ENCODE results near the gene UBAC1. TPM values are rescaled to one million over a fixed set of nuclear protein-coding genes. Genes with fewer than 3 reads are reported as not detected.

UBAC1 gene
- polyA plus RNA-seq, 3 donors, result 26.1 to 29.5 (median 28.3) TPM

DNA sequence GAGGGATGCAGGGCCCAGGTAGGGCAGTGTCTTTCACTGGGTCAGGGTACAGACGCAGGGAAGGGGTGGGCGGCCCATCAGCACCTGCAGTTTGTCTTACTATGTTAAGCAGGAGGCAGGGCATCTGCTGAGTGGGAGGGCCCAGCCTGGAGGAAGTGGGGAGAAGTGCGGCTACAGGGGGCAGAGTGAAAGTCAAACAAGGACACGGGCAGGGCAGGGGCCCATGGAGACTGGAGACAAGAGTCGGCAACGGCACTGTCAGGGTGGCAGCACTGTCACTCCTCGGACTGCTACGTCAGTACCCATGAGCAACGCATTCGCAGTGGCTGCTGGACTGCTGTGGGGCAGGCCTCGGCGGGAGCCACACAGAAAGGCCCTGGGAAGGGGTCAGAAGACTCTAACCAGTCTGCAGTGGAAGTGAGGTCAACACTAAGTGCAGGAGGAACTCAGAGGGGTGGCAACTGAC is 73.6 kb downstream of the UBAC1 start:
- no peak for DNase-seq (ENCODE audit: low read depth in 3 of 3, low spot score in 2 of 3)

GRCh38 chr9:135887021-135887507 is 74.1 kb downstream of the UBAC1 start:
- no peak for DNase-seq (ENCODE audit: low read depth in 3 of 3, low spot score in 2 of 3)

DNA sequence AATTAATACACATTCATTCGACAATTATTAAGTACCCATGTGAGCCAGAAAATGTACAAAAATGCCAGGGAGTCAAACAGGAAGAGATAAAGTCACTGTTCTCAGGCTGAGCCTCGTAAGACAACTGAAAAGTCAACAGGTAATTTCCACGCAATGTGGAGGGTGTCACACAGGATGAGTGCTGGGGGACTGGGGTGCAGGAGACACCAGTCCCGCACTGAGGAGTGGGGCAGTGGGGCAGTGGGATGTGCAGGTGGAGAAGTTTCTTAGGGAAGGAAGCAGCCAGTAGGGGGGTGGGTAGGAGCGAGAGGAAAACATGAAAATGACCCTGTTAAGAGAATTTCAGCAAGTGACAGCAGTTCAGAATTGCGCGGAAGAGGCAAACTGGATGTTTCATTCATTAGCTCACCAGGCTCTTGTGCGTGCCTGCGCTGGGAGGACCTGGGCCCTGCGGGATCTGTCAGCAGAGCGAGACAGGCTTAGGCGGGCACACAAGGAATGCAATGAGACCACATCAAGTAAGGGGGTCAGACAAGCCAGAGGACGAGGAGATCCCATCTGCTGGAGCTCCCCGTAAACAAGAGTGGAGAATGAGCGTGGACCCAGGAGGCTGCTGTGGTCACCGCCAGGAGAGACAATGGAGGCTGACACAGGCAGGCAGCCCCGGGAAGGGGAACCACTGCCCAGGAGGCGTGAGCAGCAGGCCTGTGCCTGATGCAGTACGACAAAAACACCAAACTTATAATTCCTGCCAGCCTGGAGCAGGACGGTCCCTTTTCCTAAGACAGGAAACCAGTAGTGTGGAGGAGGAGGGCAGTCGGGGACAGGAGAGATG is 74.8 kb downstream of the UBAC1 start:
- no peak for DNase-seq (ENCODE audit: low read depth in 3 of 3, low spot score in 2 of 3)

- no peak for DNase-seq (ENCODE audit: low read depth in 3 of 3, low spot score in 2 of 3)
Measured at GRCh38 chr9:135885100-135885853, 75.9 kb downstream of the UBAC1 start.

GRCh38 chr9:135884328-135885035 is 76.7 kb downstream of the UBAC1 start:
- no peak for DNase-seq (ENCODE audit: low read depth in 3 of 3, low spot score in 2 of 3)

DNA sequence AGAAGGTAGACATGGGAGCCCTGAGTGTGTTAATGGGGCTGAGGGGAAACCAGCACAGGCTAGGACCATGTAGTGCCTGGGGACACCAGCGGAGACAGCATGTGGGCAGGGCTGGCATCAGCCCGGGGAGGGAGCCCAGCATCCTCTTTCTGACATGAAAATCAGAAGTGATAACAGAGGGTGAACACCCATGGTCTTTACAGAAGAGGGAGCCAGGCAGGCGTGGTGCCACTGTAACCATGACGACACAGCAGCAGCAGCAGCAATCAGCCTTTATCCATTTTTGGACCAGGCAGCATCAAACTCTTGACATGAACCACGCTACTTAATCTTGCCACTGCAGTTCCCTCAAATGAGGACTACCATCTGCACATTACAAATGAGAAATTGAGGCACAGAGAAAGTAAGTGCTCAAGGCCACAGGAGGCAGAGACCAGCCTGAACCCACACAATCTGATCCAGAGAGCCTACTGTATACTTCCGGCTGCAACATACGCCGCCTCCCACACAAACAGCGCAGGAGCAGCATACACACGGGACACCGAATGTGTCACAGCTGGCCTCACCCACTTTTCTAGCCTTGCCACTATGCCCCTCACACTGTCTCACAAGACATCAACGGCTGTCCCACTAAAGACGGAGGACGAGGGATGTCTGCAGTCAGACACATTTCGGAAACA is 77.6 kb downstream of the UBAC1 start:
- DNase-seq (ENCODE audit: low read depth in 3 of 3, low spot score in 2 of 3), result no peak

Other genes starting within 250 kb of the UBAC1 start
- gene CAMSAP1, start 53.8 kb downstream of the UBAC1 start, polyA plus RNA-seq (ENCODE audit: insufficient read length in 3 of 3), result 10 to 100 TPM; 21.5 to 25.0 (median 21.6) TPM
- 1 to 10 TPM; 7.1 to 7.8 (median 7.2) TPM for gene NACC2, start 133.9 kb upstream of the UBAC1 start, polyA plus RNA-seq (ENCODE audit: insufficient read length in 3 of 3)
- 10 to 100 TPM; 15.5 to 17.5 (median 16.3) TPM for gene TMEM250, start 157.5 kb upstream of the UBAC1 start, polyA plus RNA-seq (ENCODE audit: insufficient read length in 3 of 3)
- not detected for gene LHX3, start 243.8 kb upstream of the UBAC1 start, polyA plus RNA-seq (ENCODE audit: insufficient read length in 3 of 3)

Measured in right renal cortex interstitium (tissue), 3 donors.